A673 (cell line): ENCODE results near the gene TEKT4.
"Not testable (repeated sequence)": the region's sequence is repeated elsewhere in the genome, so short reads cannot be mapped to it uniquely, and the experiment has no call there.

Experiments used
- CTCF ChIP-seq: fragments of 300-800, 200-600 bp; sonication (generic); conservative IDR thresholded peaks from 2 replicates; pipeline ENCODE4 v1.5.1; 2017; ENCODE audit warnings: low read depth, mild to moderate bottlenecking, antibody characterized with exemption, low read length, moderate library complexity, mixed read lengths
- EZH2 ChIP-seq: fragments of 200-600 bp; sonication (generic); IDR thresholded peaks from 2 replicates; pipeline ENCODE4 v1.6.1; 2017; ENCODE audit warnings: borderline replicate concordance, low read depth, mild to moderate bottlenecking, mixed read lengths, antibody characterized with exemption, low read length; ENCODE audit not compliant: poor library complexity, severe bottlenecking

DNA sequence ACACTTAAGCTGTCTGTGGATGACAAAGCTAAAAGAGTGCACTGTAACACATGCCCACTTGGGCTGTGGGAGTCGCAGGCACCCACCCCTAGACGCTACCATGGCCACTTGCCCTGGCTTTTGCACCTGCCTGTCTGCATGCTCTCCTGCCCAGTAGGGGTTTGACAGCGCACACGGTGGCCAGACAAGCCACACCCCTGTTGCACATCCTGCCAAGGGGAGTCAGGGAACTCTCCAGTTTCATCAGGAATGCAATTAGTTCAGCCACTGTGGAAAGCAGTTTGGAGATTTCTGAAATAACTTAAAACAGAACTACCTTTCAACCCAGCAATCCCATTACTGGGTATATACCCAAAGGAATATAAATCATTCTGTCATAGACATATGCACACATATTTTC lies 35.7 kb downstream of the TEKT4 start:
- not testable (repeated sequence) for TF ChIP-seq CTCF, EZH2
